SIG-M5 (cell line): ENCODE measurements around the gene PREB.

ENCODE experiments used
- DNase-seq: peaks from one replicate; lab custom pipeline; 2025; lab: John Stamatoyannopoulos, UW

Gene PREB

DNA sequence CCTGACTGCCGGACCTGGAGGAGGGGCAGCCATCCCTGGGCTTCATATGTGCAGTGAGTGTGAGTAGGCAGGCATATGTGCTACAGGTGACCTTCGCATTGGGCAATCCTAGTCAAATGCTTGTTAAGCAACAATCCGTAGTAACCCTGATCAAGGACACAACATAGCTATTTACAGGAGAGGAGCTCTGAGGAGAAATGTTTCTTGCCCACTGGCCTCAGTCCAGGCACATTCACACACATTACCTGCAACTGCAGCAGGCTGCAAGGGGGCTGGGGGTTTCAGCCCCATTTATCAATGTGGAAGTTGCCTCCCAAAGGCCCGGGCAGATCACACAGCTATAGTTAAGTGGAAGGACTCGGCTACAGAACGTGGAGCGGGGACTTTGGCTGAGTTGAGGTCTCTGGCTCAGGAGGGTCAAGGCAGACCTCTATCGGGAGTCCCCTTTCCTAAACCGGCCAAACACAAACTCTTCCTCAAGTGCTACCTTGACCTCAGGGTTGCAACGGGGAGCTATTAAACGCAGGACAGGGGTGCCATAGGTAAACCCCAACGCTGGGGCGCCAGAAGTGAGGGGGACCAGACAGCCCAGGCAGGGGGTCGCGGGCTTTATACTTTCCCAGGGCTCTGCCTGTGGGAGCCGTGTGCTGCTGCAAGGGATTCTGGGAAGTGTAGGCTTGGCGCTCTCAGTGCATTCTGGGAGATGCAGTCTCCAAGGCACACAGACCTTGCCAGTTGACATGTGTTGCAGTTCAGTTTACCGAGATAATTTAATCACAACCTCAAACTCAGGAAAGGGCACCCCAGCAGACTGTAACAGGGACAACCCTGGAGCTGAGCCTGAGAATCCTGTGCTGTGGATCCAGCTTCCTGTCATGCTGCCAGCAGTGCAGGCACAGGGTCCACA, 38.4 kb downstream of the PREB start:
- no peak for DNase-seq

DNA sequence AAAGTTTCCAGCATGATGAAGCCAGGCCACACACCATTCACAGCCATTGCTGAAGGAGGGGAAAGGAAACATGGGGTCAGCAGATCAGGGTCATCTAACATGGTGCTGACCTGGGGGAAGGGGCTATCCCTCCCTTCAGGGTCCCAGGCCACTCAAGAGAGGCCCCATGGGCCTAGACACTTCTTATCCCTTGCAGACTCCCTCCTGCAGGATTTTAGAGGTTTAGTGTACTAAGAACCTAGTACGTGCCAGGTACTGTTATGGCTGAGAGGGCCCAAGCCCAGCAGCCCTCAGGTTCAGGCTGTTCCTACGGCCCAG, 39.0 kb downstream of the PREB start:
- no peak for DNase-seq

DNA sequence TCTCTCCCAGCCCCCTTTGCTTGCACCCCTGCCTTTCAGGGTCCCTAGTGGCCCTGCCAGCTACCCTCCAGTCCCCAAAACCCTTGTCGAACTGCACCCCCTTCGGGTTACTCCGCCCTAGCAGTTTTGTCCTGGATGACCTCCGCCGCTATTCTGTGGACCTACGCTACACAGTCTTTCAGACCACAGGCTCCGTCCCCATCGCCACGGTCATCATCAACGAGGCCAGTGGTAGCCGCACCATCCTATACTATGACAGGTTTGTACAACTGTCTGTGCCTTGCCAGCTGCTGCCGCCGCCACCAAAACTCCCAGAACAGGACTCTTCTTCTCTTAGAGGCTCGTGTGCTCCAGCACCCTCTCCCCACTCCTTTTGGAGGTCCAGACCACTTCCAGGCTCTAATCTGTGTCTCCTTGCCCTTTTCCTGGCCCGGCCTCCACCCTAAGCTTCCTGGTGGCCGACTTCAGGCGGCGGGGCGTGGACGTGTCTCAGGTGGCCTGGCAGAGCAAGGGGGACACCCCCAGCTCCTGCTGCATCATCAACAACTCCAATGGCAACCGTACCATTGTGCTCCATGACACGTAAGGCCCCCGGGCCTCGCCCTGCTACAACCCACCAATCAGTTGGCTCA, 40.0 kb downstream of the PREB start:
- no peak for DNase-seq

DNA sequence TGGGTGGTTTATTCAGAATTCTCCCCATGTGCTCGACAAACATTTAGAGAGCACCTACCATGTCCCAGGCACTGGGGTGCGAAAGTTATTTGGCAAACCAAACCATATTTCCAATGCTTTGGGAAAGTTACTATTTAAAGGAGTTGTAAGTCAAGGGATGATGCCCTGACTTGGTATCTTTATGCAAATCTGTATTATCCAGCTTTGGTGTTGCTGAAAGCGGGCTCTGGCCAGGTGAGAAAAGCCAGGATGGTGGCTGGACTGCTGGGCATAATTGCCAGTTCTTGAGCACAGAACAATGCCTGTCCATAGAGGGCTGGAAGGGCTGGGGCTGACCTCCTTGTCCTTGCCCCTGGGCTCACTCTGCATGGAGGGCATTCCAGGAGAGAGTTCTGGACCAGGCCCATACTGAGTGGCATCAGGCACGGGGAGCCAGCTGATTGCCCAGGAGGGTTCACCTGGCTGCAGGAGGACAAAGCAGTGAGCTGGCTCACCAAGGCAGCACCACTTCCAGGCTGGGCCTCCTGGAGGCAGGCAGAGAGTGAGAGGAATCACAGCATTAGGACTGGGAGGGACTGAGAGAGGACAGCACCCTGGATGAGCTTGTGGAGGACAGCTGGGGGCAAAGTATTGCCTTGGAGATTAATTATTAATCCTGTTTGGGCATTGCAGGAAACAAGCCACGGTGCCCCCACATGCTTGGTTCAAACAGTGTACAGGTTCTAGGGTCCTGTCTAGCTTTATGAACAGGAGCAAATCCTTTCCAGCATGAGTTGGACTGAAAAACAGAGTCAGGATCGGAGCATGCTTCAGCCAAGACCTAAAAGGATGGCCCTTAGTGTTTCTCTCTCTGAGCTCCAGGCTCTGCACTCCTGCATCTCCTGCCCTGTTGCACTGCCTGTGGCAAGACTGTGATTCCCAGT, 40.7 kb downstream of the PREB start:
- DNase-seq, result no peak

DNA sequence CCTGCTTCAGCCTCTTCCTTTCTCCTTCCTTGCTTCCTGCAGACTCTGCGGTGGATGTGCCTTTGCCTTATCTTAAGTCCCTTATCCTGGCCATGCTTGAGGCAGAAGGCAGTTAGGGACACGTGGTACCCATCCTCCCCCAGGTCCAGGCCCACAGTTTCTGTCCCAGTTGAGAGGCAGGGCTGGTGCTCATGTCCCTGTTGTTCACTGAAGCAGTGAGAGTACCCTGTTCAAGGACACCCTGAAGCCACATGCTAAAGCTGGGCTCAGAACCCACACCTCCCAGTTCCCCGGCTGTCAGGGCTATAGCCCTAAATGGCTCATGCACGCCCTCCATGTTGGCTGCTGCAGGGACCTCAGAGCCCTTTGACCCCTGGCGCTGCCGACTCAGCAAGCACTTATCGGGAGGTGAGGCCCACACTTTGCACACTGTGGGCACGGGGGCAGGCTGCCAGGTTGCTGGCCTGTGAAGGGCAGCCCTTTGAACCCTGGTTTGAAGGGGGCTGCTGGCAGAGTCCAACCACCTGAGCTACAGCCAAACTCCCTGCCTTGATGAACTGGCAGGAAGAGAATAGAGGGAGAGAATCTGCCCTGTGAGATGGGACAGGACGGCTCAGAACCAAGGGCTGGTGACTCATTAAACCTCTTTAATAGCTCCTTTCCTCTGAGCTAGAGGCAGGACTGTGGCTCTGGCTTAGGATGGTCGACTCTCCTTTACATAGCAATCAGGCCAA, 41.6 kb downstream of the PREB start:
- no peak for DNase-seq

DNA sequence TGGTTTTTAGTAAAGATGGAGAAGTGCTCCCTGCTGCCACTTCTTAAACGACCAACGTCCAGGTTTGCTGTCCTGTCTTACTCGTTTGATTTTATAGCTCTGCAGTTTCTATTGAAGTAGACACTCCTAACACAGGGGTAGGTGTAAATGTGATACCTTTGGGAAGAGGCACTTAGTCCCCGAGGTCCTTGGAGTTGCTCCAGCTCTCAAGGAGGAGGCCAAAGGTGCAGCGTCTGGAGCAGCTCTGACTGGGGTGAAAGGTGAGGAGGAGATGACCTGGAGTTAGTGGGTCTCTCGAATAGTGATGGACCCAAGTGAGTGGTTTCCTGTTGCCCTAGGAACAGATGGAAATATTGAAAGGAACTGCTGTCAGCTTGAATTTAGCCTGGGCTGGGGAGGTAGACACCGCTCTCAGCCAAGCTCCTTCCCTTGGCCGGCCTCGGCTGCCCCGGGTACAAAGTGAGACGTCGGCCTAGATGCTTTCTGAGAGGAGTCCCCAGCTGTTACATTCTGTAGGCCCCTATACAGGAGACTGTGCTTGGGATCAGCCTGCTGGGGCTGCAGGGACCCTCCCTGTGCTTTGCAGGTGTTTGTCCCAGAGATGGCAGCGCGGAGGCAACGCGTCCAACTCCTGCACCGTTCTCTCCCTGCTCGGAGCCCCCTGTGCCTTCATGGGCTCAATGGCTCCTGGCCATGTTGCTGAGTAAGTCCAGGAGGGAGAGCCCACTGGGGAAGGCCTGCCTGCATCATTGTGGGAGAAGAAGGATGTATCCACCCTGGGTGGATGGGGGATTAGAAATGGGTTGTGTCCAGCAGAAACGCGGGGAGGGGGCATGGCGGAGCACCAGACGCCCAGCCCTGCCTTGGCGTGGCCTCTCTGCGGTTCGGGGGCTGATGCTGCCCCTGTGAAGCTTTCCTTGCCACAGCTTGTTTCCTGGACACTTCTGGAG, 42.4 kb downstream of the PREB start:
- no peak for DNase-seq

DNA sequence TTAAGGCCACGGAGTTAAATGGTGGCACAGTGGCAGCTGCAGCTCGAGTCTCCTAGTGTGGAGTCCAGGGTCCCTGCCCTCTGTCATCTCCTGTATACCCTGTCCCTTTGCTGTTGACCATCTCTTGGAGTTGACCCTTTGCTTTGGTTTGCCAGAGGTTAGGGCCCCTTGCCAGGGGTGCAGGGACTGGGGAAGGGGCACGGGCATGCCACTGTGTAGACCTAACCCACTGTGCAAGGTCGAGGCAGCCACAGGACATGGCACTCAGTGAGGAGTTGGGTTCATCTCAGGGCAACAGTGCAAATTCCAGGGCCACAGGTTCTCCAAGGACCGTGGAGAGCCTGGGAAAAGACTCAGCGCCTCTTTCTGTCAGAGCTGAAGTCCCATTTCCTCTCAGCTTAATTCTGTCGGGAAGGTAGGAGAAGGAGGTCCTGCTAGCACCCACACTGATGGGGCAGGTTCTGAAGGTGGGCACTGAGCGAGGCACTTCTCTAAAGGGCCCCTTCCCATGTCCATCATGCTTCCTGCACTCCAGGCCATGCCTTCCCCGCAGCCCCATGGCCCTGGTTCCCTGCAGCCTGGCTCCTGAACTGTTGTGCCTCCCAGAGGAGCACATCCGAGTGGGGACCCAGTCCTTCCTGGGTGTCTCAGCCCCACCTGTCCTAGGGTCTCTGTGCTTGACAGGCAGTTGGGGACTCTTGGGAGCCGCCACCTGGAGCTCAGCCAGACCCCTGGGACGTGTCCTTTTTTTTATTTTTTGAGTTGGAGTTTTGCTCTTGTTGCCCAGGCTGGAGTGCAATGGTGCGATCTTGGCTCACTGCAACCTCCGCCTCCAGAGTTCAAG, 45.1 kb downstream of the PREB start:
- DNase-seq, result no peak

DNA sequence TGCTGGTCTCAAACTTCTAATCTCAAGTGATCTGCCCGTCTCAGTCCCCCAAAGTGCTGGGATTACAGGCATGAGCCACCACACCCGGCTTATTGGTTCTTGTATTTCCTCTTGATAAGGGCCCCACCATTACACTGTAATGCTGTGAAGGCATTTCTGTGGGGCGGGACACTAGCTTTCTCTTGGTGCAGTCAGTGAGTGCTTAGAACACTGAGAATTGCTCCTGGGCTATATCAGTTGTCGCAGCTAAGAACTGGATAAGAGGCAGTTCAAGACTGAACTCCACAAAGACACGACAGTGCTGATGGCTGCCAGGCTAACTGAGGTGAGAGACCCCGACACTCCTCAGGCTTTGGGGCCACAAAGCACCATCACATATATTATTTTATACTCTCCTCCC, 45.8 kb downstream of the PREB start:
- DNase-seq, result no peak

DNA sequence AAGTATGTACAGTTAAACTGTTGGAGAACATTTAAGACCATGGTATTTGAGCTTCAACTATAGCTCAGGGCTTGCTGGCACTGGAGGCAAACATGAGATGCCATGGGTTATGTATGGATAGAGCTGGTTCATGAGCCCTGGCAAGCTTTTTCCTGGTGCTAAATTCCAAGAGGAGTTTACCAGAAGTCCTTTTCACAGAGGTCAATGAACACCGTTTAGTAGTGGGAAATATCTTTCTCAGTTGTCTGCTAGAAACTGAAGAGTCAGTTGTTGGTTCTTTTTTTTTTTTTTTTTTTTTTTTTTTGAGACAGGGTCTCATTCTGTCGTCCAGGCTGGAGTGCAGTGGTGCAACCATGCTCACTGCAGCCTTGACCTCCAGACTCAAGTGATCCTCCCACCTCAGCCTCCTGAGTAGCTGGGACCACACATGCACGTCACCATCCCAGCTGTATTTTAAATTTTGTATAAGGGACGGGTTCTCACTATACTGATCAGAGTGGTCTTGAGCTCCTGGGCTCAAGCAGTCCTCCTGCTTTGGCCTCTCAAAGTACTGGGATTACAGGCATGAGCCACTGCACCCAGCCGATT, 46.5 kb downstream of the PREB start:
- no peak for DNase-seq

DNA sequence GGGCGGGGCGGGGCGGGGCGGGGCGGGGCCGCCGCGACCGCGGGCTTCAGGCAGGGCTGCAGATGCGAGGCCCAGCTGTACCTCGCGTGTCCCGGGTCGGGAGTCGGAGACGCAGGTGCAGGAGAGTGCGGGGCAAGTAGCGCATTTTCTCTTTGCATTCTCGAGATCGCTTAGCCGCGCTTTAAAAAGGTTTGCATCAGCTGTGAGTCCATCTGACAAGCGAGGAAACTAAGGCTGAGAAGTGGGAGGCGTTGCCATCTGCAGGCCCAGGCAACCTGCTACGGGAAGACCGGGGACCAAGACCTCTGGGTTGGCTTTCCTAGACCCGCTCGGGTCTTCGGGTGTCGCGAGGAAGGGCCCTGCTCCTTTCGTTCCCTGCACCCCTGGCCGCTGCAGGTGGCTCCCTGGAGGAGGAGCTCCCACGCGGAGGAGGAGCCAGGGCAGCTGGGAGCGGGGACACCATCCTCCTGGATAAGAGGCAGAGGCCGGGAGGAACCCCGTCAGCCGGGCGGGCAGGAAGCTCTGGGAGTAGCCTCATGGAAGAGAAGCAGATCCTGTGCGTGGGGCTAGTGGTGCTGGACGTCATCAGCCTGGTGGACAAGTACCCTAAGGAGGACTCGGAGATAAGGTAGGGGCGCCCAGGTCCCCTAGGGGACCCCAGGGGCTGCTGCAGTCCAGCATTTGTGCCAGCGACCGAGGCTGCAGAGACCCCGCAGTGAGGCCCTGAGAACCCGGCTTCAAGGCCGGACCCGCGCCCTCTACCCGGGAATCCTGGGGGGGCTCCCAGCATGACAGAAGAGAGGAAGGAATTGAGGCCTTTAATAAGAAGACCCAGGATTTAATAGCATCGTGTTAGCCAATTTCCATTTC, 47.5 kb downstream of the PREB start, which contains the start of gene KHK:
TSS of gene KHK (plus strand) at position 49 of the 870 bp plus-strand sequence. CDS start at position 537, 488 bp downstream.
- DNase-seq, result no peak

DNA sequence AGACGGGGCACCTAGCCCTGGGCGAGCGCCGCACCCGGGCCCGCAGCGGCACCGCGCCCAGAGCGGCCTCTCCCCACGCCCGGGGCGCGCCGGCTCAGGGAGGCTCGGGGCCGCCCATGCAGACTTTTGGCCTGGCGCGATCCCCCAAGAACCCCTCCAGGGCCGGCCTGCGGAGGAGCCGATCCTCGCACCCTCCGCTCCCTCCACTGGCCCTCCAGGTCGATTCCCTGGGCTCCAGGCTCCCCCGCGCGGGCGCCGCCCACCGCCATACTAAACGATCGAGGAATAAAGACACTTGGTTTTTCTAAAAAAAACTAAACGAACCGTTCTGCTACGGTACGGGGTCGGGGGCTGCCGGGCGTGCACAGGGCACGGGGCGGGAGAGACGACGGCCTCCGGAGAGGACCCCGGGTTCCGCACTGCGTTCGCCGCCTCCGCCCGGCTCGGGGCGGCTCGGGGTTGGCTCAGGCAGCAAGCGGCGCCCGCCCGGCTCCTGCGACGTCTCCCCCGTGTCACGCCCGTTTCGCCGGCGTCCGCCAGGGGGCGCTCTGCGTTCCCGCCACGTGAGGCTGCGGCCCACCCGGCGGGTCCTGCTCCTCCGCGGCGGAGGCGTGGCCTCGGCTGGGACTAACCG, 48.2 kb downstream of the PREB start:
- peak; percentile 55 for DNase-seq

DNA sequence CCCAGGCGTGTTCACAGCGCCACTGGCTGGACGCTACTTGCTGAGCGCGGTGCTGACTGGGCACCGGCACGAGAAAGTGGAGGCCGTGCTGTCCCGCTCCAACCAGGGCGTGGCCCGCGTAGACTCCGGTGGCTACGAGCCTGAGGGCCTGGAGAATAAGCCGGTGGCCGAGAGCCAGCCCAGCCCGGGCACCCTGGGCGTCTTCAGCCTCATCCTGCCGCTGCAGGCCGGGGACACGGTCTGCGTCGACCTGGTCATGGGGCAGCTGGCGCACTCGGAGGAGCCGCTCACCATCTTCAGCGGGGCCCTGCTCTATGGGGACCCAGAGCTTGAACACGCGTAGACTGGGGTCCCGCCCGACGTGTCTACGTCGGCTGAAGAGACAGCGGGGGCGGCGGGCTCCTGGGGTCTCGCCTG, 48.8 kb downstream of the PREB start:
- DNase-seq, result no peak

DNA sequence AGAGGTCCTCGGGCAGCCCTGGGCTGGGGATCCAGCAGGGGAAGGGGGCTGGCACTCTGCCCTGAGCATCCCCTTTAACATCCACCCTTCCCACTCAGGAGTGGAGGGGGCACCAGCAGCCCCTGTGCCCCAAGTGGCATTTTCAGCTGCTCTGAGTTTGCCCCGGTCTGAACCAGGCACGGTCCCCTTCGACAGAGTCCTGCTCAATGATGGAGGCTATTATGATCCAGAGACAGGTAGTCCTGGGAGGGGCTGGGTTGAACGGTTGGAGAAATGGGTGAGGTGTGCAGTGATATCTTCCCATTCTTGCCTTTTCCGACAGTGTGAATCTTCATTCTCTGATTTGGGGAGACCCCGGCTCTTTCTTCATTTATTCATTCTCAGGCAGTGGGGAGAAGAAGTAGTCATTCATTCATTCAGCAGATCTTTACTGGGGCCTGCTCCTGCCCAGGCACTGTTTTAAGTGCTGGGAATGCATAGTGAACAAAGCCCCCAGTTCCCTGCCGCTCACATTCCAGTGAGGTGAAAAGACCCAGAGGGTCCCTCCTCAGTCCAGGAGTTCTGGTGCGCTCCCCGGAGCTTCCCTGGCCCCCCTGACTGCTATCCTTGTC, 49.3 kb downstream of the PREB start:
- no peak for DNase-seq

DNA sequence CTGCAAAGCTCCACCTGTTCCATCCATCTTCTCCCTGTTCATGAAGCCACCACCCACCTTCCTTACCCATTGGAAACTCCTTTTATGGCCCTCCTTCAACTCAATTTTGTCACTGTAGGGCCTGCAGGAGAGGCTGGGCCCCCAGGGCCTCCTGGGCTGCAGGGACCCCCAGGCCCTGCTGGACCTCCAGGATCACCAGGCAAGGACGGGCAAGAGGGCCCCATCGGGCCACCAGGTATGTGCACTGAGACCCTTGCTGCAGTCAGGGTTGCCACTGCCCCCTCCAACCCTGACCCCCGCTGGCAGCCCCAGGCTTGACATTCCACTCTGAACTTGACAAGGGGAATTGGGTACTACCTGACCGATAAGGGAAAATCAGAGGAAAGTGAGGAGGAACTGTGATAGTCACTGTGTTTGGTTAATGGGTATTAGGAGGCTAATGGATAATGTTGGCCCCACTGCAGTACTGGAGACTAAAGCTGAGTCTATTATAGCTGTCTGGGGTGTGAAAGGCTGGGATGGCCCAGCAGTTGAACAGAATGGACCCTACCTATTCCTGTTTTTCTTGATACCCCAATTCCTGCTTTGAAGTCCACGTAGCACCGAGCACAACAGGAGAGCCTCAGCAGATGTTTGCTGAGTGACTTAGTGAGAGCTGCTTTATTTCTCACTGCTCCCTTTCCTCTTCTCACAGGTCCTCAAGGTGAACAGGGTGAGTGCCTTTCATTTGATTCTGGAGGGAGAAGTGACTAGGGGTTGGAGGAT, 50.0 kb downstream of the PREB start:
- DNase-seq, result no peak

DNA sequence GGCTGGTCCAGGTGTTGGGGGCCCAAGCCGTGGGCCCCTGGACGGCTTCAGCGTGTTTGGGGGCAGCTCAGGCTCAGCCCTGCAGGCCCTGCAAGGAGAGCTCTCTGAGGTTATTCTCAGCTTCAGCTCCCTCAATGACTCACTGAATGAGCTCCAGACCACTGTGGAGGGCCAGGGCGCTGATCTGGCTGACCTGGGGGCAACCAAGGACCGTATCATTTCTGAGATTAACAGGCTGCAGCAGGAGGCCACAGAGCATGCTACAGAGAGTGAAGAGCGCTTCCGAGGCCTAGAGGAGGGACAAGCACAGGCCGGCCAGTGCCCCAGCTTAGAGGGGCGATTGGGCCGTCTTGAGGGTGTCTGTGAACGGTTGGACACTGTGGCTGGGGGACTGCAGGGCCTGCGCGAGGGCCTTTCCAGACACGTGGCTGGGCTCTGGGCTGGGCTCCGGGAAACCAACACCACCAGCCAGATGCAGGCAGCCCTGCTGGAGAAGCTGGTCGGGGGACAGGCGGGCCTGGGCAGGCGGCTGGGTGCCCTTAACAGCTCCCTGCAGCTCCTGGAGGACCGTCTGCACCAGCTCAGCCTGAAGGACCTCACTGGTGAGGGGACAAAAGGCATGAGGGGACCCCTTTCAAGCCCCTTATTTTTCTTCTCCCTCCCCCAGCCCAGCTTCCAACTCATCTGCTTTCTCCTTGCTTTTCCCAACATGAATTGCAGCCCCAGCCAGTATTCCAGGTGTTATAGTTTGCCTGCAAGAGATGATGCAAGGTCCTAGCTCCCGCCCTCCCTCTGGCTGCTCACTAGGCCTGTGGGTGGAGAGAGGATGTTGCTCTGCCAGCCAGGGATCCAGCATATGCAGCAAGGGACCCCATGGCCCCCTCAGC, 50.8 kb downstream of the PREB start:
- no peak for DNase-seq
